KMS-11 (cell line): ENCODE measurements around the gene MAML2.

Source experiments
- H2AFZ ChIP-seq: fragments of 200-600 bp; sonication (generic); 2 replicates; pipeline ENCODE4 v1.6.1; 2016; ENCODE audit warnings: antibody characterized with exemption, mixed run types, low read depth
- H3K27ac ChIP-seq: fragments of 200-600 bp; sonication (generic); 2 replicates; pipeline ENCODE4 v1.6.1; 2016; ENCODE audit warnings: mild to moderate bottlenecking, mixed run types
- H3K27me3 ChIP-seq: fragments of 200-600 bp; sonication (generic); 2 replicates; pipeline ENCODE4 v1.6.1; 2017; ENCODE audit warnings: mild to moderate bottlenecking, low read depth, mixed run types, moderate library complexity; ENCODE audit not compliant: insufficient read depth
- H3K36me3 ChIP-seq: fragments of 200-600 bp; sonication (generic); 2 replicates; pipeline ENCODE4 v1.6.1; 2017; ENCODE audit warnings: mild to moderate bottlenecking, mixed run types; ENCODE audit not compliant: insufficient read depth
- H3K4me1 ChIP-seq: fragments of 200-600 bp; sonication (generic); 2 replicates; pipeline ENCODE4 v1.6.1; 2016; ENCODE audit warnings: mild to moderate bottlenecking, low read depth, mixed run types; ENCODE audit not compliant: poor library complexity, severe bottlenecking
- H3K4me2 ChIP-seq: fragments of 200-600 bp; sonication (generic); 2 replicates; pipeline ENCODE4 v1.7.0; 2016; ENCODE audit warnings: mild to moderate bottlenecking, mixed run types
- H3K4me3 ChIP-seq: fragments of 200-600 bp; sonication (generic); IDR thresholded peaks from 2 replicates; pipeline ENCODE4 v1.6.1; 2017; ENCODE audit warnings: low read depth, low read length, mixed read lengths; ENCODE audit not compliant: insufficient read depth
- H3K79me2 ChIP-seq: fragments of 200-600 bp; sonication (generic); 2 replicates; pipeline ENCODE4 v1.6.1; 2016; ENCODE audit warnings: low read depth, mixed run types; ENCODE audit not compliant: insufficient read depth
- H3K9ac ChIP-seq: fragments of 200-600 bp; sonication (generic); 2 replicates; pipeline ENCODE4 v1.6.1; 2016; ENCODE audit warnings: mild to moderate bottlenecking, mixed run types
- H4K20me1 ChIP-seq: fragments of 200-600 bp; sonication (generic); 2 replicates; pipeline ENCODE4 v1.6.1; 2016; ENCODE audit warnings: mild to moderate bottlenecking, mixed run types; ENCODE audit not compliant: insufficient read depth
- CTCF ChIP-seq: fragments of 200-600 bp; sonication (generic); conservative IDR thresholded peaks from 2 replicates; pipeline ENCODE4 v1.6.1; 2017; ENCODE audit warnings: low read depth, mild to moderate bottlenecking, antibody characterized with exemption, low read length, moderate library complexity, mixed read lengths

The MAML2 gene

GRCh38 chr11:96082936-96083335 is 260.1 kb downstream of the MAML2 start:
- Histone ChIP-seq H3K4me3 (no peak overlapping the region), H3K79me2 (no peaks in the 10 kb centered on the region), H3K4me2 (no peak overlapping the region), H3K27me3 (no peaks in the 10 kb centered on the region), H3K36me3 (no peaks in the 10 kb centered on the region), H4K20me1 (no peaks in the 10 kb centered on the region), H3K9ac (no peak overlapping the region), H3K27ac (no peak overlapping the region), H2AFZ (no peak overlapping the region), H3K4me1 (no peaks in the 10 kb centered on the region)
- TF ChIP-seq CTCF: no peak

- Histone ChIP-seq H3K36me3 (no peaks in the 10 kb centered on the region), H2AFZ (no peak overlapping the region), H3K4me1 (no peaks in the 10 kb centered on the region), H3K79me2 (no peaks in the 10 kb centered on the region), H3K9ac (no peak overlapping the region), H3K27ac (no peak overlapping the region), H3K27me3 (no peaks in the 10 kb centered on the region), H4K20me1 (no peaks in the 10 kb centered on the region), H3K4me2 (no peak overlapping the region), H3K4me3 (no peak overlapping the region)
- no peak for TF ChIP-seq CTCF
Observed at GRCh38 chr11:96082002-96082899, 260.7 kb downstream of the MAML2 start.

- Histone ChIP-seq H3K36me3 (no peaks in the 10 kb centered on the region), H3K4me2 (no peak overlapping the region), H3K27ac (no peak overlapping the region), H3K4me1 (no peaks in the 10 kb centered on the region), H3K4me3 (no peak overlapping the region), H4K20me1 (no peaks in the 10 kb centered on the region), H3K27me3 (no peaks in the 10 kb centered on the region), H3K79me2 (no peaks in the 10 kb centered on the region), H3K9ac (no peak overlapping the region), H2AFZ (no peak overlapping the region)
- no peak for TF ChIP-seq CTCF
Observed at GRCh38 chr11:96081561-96081960, 261.4 kb downstream of the MAML2 start.

GRCh38 chr11:96079691-96080090 is 263.3 kb downstream of the MAML2 start:
- no peaks in the 10 kb centered on the region for H3K79me2 ChIP-seq
- H3K27me3 ChIP-seq: no peaks in the 10 kb centered on the region
- no peak overlapping the region for H3K4me2 ChIP-seq
- no peaks in the 10 kb centered on the region for H3K4me1 ChIP-seq
- no peaks in the 10 kb centered on the region for H3K36me3 ChIP-seq
- TF ChIP-seq CTCF: no peak
- no peak overlapping the region for H3K4me3 ChIP-seq
- H2AFZ ChIP-seq: no peak overlapping the region
- H3K9ac ChIP-seq: no peak overlapping the region
- H4K20me1 ChIP-seq: no peaks in the 10 kb centered on the region
- H3K27ac ChIP-seq: no peak overlapping the region
